ENCODE data around the gene SYNJ1. TPM values are rescaled to one million over a fixed set of nuclear protein-coding genes. Genes with fewer than 3 reads are reported as not detected.

SYNJ1 gene
- total RNA-seq, 1 donor from 2014 or later: 22.1 TPM

DNA sequence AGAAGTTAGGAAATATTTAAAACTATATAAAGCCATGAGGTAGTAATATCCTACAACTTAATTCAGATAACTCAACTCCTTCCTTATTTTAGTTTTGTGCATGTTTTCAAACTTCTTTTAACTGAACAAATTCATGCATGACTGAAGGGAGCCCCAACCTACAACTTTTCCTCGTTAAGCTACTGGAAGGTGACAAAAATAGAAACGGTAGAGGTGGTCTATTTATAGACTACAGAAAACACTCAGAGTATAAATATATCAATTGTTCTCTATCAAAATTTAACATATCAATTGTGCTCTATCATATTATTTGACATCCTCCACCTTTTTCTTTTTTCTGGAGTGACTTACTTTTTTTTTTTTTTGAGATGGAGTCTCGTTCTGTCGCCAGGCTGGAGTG lies 16.8 kb downstream of the SYNJ1 start:
- DNase-seq (no peak), ATAC-seq (no peak)
- Histone ChIP-seq H3K4me1 (no peaks in the 10 kb centered on the region), H3K27ac (no peak overlapping the region), H3K9me3 (no peaks in the 10 kb centered on the region), H3K36me3 (no peaks in the 10 kb centered on the region), H3K27me3 (no peaks in the 10 kb centered on the region), H3K4me3 (no peak overlapping the region)
- intact Hi-C loops (cut with DNase I): no loop called here
- TF ChIP-seq, protein P1, sequence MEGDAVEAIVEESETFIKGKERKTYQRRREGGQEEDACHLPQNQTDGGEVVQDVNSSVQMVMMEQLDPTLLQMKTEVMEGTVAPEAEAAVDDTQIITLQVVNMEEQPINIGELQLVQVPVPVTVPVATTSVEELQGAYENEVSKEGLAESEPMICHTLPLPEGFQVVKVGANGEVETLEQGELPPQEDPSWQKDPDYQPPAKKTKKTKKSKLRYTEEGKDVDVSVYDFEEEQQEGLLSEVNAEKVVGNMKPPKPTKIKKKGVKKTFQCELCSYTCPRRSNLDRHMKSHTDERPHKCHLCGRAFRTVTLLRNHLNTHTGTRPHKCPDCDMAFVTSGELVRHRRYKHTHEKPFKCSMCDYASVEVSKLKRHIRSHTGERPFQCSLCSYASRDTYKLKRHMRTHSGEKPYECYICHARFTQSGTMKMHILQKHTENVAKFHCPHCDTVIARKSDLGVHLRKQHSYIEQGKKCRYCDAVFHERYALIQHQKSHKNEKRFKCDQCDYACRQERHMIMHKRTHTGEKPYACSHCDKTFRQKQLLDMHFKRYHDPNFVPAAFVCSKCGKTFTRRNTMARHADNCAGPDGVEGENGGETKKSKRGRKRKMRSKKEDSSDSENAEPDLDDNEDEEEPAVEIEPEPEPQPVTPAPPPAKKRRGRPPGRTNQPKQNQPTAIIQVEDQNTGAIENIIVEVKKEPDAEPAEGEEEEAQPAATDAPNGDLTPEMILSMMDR (IDR thresholded peaks at IDR 0.05): no peak

GRCh38 chr21:32710069-32710784 lies 17.6 kb downstream of the SYNJ1 start:
- no peak overlapping the region for H3K4me3 ChIP-seq
- intact Hi-C loops (cut with DNase I): no loop called here
- TF ChIP-seq, protein P1 (IDR thresholded peaks at IDR 0.05): no peak

DNA sequence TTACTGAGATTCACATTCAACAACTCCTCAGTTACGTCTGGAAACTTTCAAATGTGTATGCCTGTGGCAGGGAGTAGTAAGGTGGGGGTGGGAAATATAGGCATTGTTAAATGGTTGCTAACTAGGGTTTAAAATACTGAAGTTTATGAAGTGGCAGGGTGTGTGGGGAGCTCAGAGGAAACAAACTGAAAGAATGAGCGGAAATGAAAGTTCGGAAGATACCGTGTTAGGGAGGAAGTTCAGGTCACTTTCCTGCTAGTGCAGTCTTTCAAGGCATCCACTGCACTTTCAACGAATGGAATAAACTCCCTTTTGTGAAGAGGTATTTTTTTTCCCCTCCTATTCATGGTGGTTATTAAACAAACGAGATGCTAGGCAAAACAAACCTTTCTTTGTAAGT lies 19.7 kb downstream of the SYNJ1 start:
- no peaks in the 10 kb centered on the region for H3K9me3 ChIP-seq
- no peaks in the 10 kb centered on the region for H3K27me3 ChIP-seq
- H3K4me1 ChIP-seq: peaks cover under 1% of the 10 kb centered on the region
- ATAC-seq: no peak
- TF ChIP-seq, protein P1 (IDR thresholded peaks at IDR 0.05): no peak
- no peak overlapping the region for H3K27ac ChIP-seq
- intact Hi-C loops (cut with DNase I): no loop called here
- no peak overlapping the region for H3K4me3 ChIP-seq
- no peaks in the 10 kb centered on the region for H3K36me3 ChIP-seq
- DNase-seq: no peak

More at GRCh38 chr21:32710069-32710784, 17.6 kb downstream of the SYNJ1 start:
- Histone ChIP-seq H3K27ac (no peak overlapping the region), H3K36me3 (no peaks in the 10 kb centered on the region), H3K27me3 (no peaks in the 10 kb centered on the region), H3K4me1 (no peaks in the 10 kb centered on the region), H3K9me3 (no peaks in the 10 kb centered on the region)
- DNase-seq (no peak), ATAC-seq (no peak)

DNA sequence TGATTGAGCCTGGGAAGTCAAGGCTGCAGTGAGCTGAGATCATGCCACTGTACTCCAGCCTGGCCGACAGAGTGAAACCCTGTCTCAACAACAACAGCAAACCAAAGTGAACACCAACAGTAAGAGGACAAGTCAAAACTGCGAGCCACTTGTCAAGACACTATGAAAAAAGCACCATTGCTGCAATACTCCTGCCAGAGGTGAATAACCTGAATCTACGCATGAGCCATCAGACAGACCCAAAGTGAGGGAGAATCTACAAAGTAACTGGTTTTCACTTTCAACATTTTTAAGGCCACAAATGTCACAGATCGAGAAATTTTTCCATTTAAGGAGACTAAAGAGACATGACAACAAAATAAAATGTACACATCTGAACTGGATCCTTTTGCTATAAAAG lies 21.9 kb downstream of the SYNJ1 start:
- intact Hi-C loops (cut with DNase I): no loop called here
- H3K4me3 ChIP-seq: no peak overlapping the region

DNA sequence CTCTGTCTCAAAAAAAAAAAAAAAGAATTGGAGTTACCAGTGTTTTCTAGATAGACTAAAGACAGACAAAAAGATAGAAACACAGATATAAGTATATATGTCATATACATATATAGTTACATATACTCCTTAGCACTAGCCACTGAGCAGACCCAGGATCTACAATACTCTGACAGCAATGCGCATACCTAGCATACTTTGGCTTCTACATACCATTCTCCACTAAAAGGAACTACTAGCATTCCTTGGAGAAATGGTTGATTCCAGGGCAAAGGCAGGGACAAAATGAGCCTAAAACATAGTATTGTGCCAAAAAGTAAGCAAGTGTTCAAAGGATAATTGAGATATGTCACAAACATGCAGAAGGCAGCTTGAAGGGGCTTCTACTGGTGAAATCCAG lies 22.7 kb downstream of the SYNJ1 start:
- no peak for ATAC-seq
- intact Hi-C loops (cut with DNase I): no loop called here
- Histone ChIP-seq H3K27me3 (no peaks in the 10 kb centered on the region), H3K4me1 (peaks cover 5% of the 10 kb centered on the region), H3K4me3 (no peak overlapping the region), H3K36me3 (peaks cover 9% of the 10 kb centered on the region), H3K9me3 (no peaks in the 10 kb centered on the region), H3K27ac (no peak overlapping the region)
- DNase-seq: no peak
- TF ChIP-seq, protein P1 (IDR thresholded peaks at IDR 0.05): no peak

More for the DNA sequence above, 21.9 kb downstream of the SYNJ1 start:
- H3K9me3 ChIP-seq: no peaks in the 10 kb centered on the region
- no peak for DNase-seq
- H3K27me3 ChIP-seq: no peaks in the 10 kb centered on the region
- H3K36me3 ChIP-seq: peaks cover 5% of the 10 kb centered on the region
- H3K4me1 ChIP-seq: peaks cover 5% of the 10 kb centered on the region
- TF ChIP-seq, protein P1 (IDR thresholded peaks at IDR 0.05): no peak
- H3K27ac ChIP-seq: no peak overlapping the region
- ATAC-seq: no peak
